PC-9 (cell line): ENCODE measurements around the gene CHSY3.

Experiments
- EZH2 ChIP-seq: fragments of 200-600 bp; sonication (generic); IDR thresholded peaks from 2 replicates; pipeline ENCODE4 v1.8.0; 2017; ENCODE audit warnings: antibody characterized with exemption, low read depth
- TF ChIP-seq, protein P1 (sequence below): fragments of 200-600 bp; sonication (generic); conservative IDR thresholded peaks from 2 replicates; pipeline ENCODE4 v1.6.1; 2017; ENCODE audit warnings: mixed run types, antibody characterized with exemption, mild to moderate bottlenecking, moderate library complexity

DNA sequence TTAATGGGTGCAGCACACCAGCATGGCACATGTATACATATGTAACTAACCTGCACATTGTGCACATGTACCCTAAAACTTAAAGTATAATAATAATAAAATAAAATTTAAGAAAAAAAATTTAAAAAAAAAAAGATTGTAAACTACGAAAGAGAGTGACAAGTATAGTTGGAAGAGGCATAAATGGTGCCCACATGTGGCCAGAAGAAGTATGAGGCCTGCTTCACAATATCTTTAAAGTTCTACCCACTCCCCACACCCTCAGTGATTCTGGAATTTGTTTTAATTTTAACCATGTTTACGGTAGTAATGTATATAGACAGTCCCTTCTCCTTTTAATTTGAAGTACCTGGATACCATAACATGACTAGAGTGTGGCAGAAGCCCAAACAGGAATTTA is 172.7 kb downstream of the CHSY3 start:
- no peak for TF ChIP-seq EZH2
- TF ChIP-seq, protein P1, sequence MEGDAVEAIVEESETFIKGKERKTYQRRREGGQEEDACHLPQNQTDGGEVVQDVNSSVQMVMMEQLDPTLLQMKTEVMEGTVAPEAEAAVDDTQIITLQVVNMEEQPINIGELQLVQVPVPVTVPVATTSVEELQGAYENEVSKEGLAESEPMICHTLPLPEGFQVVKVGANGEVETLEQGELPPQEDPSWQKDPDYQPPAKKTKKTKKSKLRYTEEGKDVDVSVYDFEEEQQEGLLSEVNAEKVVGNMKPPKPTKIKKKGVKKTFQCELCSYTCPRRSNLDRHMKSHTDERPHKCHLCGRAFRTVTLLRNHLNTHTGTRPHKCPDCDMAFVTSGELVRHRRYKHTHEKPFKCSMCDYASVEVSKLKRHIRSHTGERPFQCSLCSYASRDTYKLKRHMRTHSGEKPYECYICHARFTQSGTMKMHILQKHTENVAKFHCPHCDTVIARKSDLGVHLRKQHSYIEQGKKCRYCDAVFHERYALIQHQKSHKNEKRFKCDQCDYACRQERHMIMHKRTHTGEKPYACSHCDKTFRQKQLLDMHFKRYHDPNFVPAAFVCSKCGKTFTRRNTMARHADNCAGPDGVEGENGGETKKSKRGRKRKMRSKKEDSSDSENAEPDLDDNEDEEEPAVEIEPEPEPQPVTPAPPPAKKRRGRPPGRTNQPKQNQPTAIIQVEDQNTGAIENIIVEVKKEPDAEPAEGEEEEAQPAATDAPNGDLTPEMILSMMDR, result 0 out of 2 replicates have a peak, but pooled peaks have one; percentile 13
